GM21825 (cell line): ENCODE data around the gene PKHD1.

ENCODE experiments used
- ATAC-seq: cut with Tn5 transposase; IDR thresholded peaks from one replicate; pipeline ENCODE4 v1.9.1; 2021; ENCODE audit warnings: mild to moderate bottlenecking, moderate library complexity; ENCODE audit not compliant: unreplicated experiment

Gene PKHD1

GRCh38 chr6:52104979-52105378 is 17.6 kb upstream of the PKHD1 start:
- ATAC-seq: no peak

GRCh38 chr6:52103623-52104022 is 16.2 kb upstream of the PKHD1 start:
- no peak for ATAC-seq

GRCh38 chr6:52102405-52102804 is 15.0 kb upstream of the PKHD1 start:
- ATAC-seq: no peak

GRCh38 chr6:52098721-52099120 is 11.3 kb upstream of the PKHD1 start:
- no peak for ATAC-seq

GRCh38 chr6:52089758-52090348 is 2.4 kb upstream of the PKHD1 start:
- no peak for ATAC-seq

- ATAC-seq: no peak
These were observed 672 bp downstream of the PKHD1 start for GRCh38 chr6:52086741-52087140.

- no peak for ATAC-seq
These were observed 6.2 kb downstream of the PKHD1 start for GRCh38 chr6:52081237-52081636.

- ATAC-seq: no peak
These were observed 9.3 kb downstream of the PKHD1 start for GRCh38 chr6:52077961-52078625.

GRCh38 chr6:52077180-52077884 is 10.1 kb downstream of the PKHD1 start:
- ATAC-seq: no peak

GRCh38 chr6:52076791-52077179 is 10.6 kb downstream of the PKHD1 start:
- ATAC-seq: no peak

- no peak for ATAC-seq
These were observed 12.7 kb downstream of the PKHD1 start for GRCh38 chr6:52074716-52075115.

GRCh38 chr6:52074155-52074554 is 13.3 kb downstream of the PKHD1 start:
- no peak for ATAC-seq

- no peak for ATAC-seq
These were observed 21.8 kb downstream of the PKHD1 start for GRCh38 chr6:52065621-52066020.

- ATAC-seq: peak; percentile 100
These were observed 23.6 kb downstream of the PKHD1 start for GRCh38 chr6:52063584-52064344.

GRCh38 chr6:52061481-52061880 is 25.9 kb downstream of the PKHD1 start:
- ATAC-seq: no peak

GRCh38 chr6:52059821-52060220 is 27.6 kb downstream of the PKHD1 start:
- no peak for ATAC-seq

- no peak for ATAC-seq
These were observed 32.0 kb downstream of the PKHD1 start for GRCh38 chr6:52055451-52055850.

- no peak for ATAC-seq
These were observed 34.2 kb downstream of the PKHD1 start for GRCh38 chr6:52053038-52053695.

GRCh38 chr6:52050051-52050405 is 37.4 kb downstream of the PKHD1 start:
- ATAC-seq: no peak

- ATAC-seq: no peak
These were observed 38.0 kb downstream of the PKHD1 start for GRCh38 chr6:52049252-52050050.
